CD4-positive, alpha-beta memory T cell (primary cell): ENCODE measurements around the gene ACTL10. TPM values are rescaled to one million over a fixed set of nuclear protein-coding genes. Genes with fewer than 3 reads are reported as not detected.

Experiments
- CTCF ChIA-PET: fragments of 350-600 bp; sonication (Branson Sonifier 250); formaldehyde crosslinking; loops from one replicate; lab custom pipeline; 2021; ENCODE audit warnings: inconsistent platforms; ENCODE audit not compliant: partially characterized antibody; lab: Charles Lee
- POLR2A ChIA-PET: fragments of 350-600 bp; sonication (Branson Sonifier 250); formaldehyde crosslinking; loops from one replicate; lab custom pipeline; 2021; ENCODE audit not compliant: partially characterized antibody; lab: Charles Lee
- DNase-seq, 5 donors: peaks; one replicate each; pipeline versions ENCODE4 v3.0.0 to v3.0.0-alpha.2; 2020 to 2022; ENCODE audit warnings: mixed read lengths in 1 of 5
- H3K27ac ChIP-seq: one replicate; pipeline ENCODE4 v1.7.0; 2013; ENCODE audit warnings: low read depth, low read length
- H3K27me3 ChIP-seq: 2 replicates; pipeline ENCODE4 v1.7.0; 2013; ENCODE audit warnings: mild to moderate bottlenecking, low read length, moderate library complexity; ENCODE audit not compliant: insufficient read depth
- H3K36me3 ChIP-seq: 2 replicates; pipeline ENCODE4 v1.7.0; 2013; ENCODE audit warnings: mild to moderate bottlenecking, low read length, moderate library complexity; ENCODE audit not compliant: insufficient read depth
- H3K4me1 ChIP-seq: 2 replicates; pipeline ENCODE4 v1.7.0; 2013; ENCODE audit warnings: mild to moderate bottlenecking, low read length, moderate library complexity; ENCODE audit not compliant: insufficient read depth
- H3K4me3 ChIP-seq, 2 donors: one replicate each; pipeline ENCODE4 v1.7.0; 2013; ENCODE audit warnings: low read length in 2 of 2, mild to moderate bottlenecking in 1 of 2
- H3K9me3 ChIP-seq, 2 donors: one replicate each; pipeline ENCODE4 v1.7.0; 2013; ENCODE audit warnings: low read length in 2 of 2, control low read depth in 1 of 2; ENCODE audit not compliant: control insufficient read depth in 1 of 2
- H3K27ac Mint-ChIP-seq, 7 donors: one replicate each; pipeline ENCODE4 v1.8.0; 2020 to 2021; ENCODE audit warnings: mixed read lengths in 7 of 7, mild to moderate bottlenecking in 6 of 7, inconsistent platforms in 3 of 7, moderate library complexity in 3 of 7
- H3K27me3 Mint-ChIP-seq, 2 donors: one replicate each; pipeline ENCODE4 v1.8.0; 2020 to 2021; ENCODE audit warnings: mixed read lengths in 2 of 2
- H3K36me3 Mint-ChIP-seq, 2 donors: one replicate each; pipeline ENCODE4 v1.8.0; 2020 to 2021; ENCODE audit warnings: mixed read lengths in 2 of 2, inconsistent platforms in 1 of 2, mild to moderate bottlenecking in 1 of 2
- H3K4me1 Mint-ChIP-seq, 4 donors: one replicate each; pipeline ENCODE4 v1.8.0; 2020 to 2021; ENCODE audit warnings: mixed read lengths in 4 of 4, mild to moderate bottlenecking in 1 of 4
- H3K4me3 Mint-ChIP-seq, 8 donors: one replicate each; pipeline ENCODE4 v1.8.0; 2020 to 2021; ENCODE audit warnings: mixed read lengths in 8 of 8, mild to moderate bottlenecking in 7 of 8, moderate library complexity in 6 of 8, inconsistent platforms in 3 of 8
- H3K9me3 Mint-ChIP-seq, 8 donors: one replicate each; pipeline ENCODE4 v1.8.0; 2020 to 2021; ENCODE audit warnings: mixed read lengths in 8 of 8, mild to moderate bottlenecking in 5 of 8, inconsistent platforms in 3 of 8, moderate library complexity in 1 of 8
- intact Hi-C: fragments of 100-400 bp; cut with micrococcal nuclease; formaldehyde crosslinking; loops from one replicate; pipeline ENCODE4 v1.15.1; 2023
- polyA plus RNA-seq, 2 donors: library from polyadenylated mRNA; unstranded; fragments of 300-500 nt; fragmentation: Illumina TruSeq; gene quantifications; one replicate each; pipeline ENCODE4 v1.2.3, GENCODE V29; 2021
- total RNA-seq, 2 experiments: library from RNA; stranded (reverse); gene quantifications; one replicate each; pipeline ENCODE4 v1.2.3, GENCODE V29; 2021

ACTL10 gene
- total and polyA plus RNA-seq, 4 experiments from 2014 or later, result 1.7 to 6.0 (median 5.4) TPM

GRCh38 chr20:33709905-33710541, 43.3 kb downstream of the ACTL10 start:
- Histone ChIP-seq H3K27me3 (no peaks in the 10 kb centered on the region), H3K36me3 (peaks cover 41% of the 10 kb centered on the region), H3K4me3 (no peak overlapping the region), H3K9me3 (no peaks in the 10 kb centered on the region), H3K4me1 (peaks cover 6% of the 10 kb centered on the region), H3K27ac (no peak overlapping the region)
- Mint-ChIP-seq H3K27me3 (no peaks in the 10 kb centered on the region), H3K27ac (no peak overlapping the region), H3K36me3 (peaks cover 33 to 42% of the 10 kb centered on the region in 2 donors), H3K4me1 (peaks cover 0 to 18% (median 9%) of the 10 kb centered on the region in 4 donors), H3K9me3 (no peaks in the 10 kb centered on the region), H3K4me3 (no peak overlapping the region)
- ChIA-PET CTCF (no interaction called here), POLR2A (interaction anchor here (1.0 to 1.2 kb wide), 2 partner anchors 10 to 42 kb away, joined by 3 to 6 read pairs; partner anchors contain the start of gene PXMP4)
- no peak for DNase-seq
- intact Hi-C loops, result no loop called here

GRCh38 chr20:33710681-33711445, 44.1 kb downstream of the ACTL10 start:
- POLR2A ChIA-PET, result interaction anchor here (1.2 kb wide), 1 partner anchor 43 kb away, joined by 3 read pairs; no protein-coding TSS in a partner anchor
- H3K4me1 Mint-ChIP-seq, result peaks cover 0 to 18% (median 9%) of the 10 kb centered on the region in 4 donors
- DNase-seq, result no peak
- intact Hi-C loops, result no loop called here
- Histone ChIP-seq H3K36me3 (peaks cover 41% of the 10 kb centered on the region), H3K4me3 (no peak overlapping the region), H3K4me1 (peaks cover 6% of the 10 kb centered on the region), H3K27ac (no peak overlapping the region), H3K9me3 (no peaks in the 10 kb centered on the region), H3K27me3 (no peaks in the 10 kb centered on the region)
- no peaks in the 10 kb centered on the region for H3K9me3 Mint-ChIP-seq
- peaks cover 33 to 40% of the 10 kb centered on the region in 2 donors for H3K36me3 Mint-ChIP-seq
- no peaks in the 10 kb centered on the region for H3K27me3 Mint-ChIP-seq
- no peak overlapping the region for H3K4me3 Mint-ChIP-seq
- CTCF ChIA-PET, result no interaction called here
- H3K27ac Mint-ChIP-seq, result peak overlapping the region in 1 of 7 donors; percentile 26

GRCh38 chr20:33711446-33711738, 44.6 kb downstream of the ACTL10 start:
- CTCF ChIA-PET, result no interaction called here
- peaks cover 33 to 45% of the 10 kb centered on the region in 2 donors for H3K36me3 Mint-ChIP-seq
- H3K27ac Mint-ChIP-seq, result no peak overlapping the region
- Histone ChIP-seq H3K9me3 (no peaks in the 10 kb centered on the region), H3K27me3 (no peaks in the 10 kb centered on the region), H3K36me3 (peaks cover 41% of the 10 kb centered on the region), H3K4me1 (peaks cover 6% of the 10 kb centered on the region), H3K27ac (no peak overlapping the region), H3K4me3 (no peak overlapping the region)
- no peaks in the 10 kb centered on the region for H3K27me3 Mint-ChIP-seq
- peaks cover 0 to 22% (median 12%) of the 10 kb centered on the region in 4 donors for H3K4me1 Mint-ChIP-seq
- intact Hi-C loops, result no loop called here
- POLR2A ChIA-PET, result interaction anchor here (1.2 kb wide), 1 partner anchor 43 kb away, joined by 3 read pairs; no protein-coding TSS in a partner anchor
- no peak for DNase-seq
- no peak overlapping the region for H3K4me3 Mint-ChIP-seq
- H3K9me3 Mint-ChIP-seq, result no peaks in the 10 kb centered on the region

DNA sequence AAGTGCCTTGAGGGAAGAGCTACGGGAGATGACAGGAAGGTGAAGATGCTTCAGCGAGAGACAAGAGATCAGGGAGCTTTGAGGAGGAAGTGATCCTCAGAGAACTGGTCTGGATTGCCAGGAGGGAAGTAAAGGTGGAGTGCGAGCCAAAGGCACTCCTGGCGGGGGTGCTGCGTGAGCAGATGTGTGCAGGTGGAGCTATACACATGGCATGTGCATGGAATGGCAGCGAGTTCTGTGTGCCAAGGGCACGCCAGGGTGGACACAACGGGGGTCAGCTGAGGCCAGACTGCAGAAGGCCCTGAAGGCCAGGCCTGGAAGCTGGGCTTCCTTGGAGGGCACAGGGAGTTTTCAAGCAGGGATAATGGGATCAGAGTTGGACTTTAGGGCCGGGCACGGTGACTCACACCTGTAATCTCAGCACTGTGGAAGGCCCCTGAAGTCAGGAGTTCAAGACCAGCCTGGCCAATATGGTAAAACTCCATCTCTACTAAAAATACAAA, 47.2 kb downstream of the ACTL10 start:
- Histone ChIP-seq H3K36me3 (peaks cover 34% of the 10 kb centered on the region), H3K4me1 (peaks cover 12% of the 10 kb centered on the region), H3K27me3 (no peaks in the 10 kb centered on the region), H3K27ac (no peak overlapping the region), H3K9me3 (no peaks in the 10 kb centered on the region), H3K4me3 (no peak overlapping the region)
- no peak for DNase-seq
- peaks cover 26 to 40% of the 10 kb centered on the region in 2 donors for H3K36me3 Mint-ChIP-seq
- peaks cover 0 to 2% (median 0%) of the 10 kb centered on the region in 8 donors for H3K9me3 Mint-ChIP-seq
- H3K4me3 Mint-ChIP-seq, result no peak overlapping the region
- intact Hi-C loops, result no loop called here
- POLR2A ChIA-PET, result no interaction called here
- no peaks in the 10 kb centered on the region for H3K27me3 Mint-ChIP-seq
- CTCF ChIA-PET, result no interaction called here
- H3K4me1 Mint-ChIP-seq, result peaks cover 5 to 32% (median 19%) of the 10 kb centered on the region in 4 donors
- peak overlapping the region in 3 of 7 donors; percentile 27 to 70 (median 50) for H3K27ac Mint-ChIP-seq

- peak overlapping the region in 1 of 7 donors; percentile 76 for H3K27ac Mint-ChIP-seq
- CTCF ChIA-PET, result no interaction called here
These were observed 49.8 kb downstream of the ACTL10 start for GRCh38 chr20:33716498-33716897.

More at GRCh38 chr20:33716498-33716897, 49.8 kb downstream of the ACTL10 start:
- no peak for DNase-seq
- Histone ChIP-seq H3K9me3 (no peaks in the 10 kb centered on the region), H3K27me3 (no peaks in the 10 kb centered on the region), H3K4me3 (no peak overlapping the region), H3K36me3 (peaks cover 28% of the 10 kb centered on the region), H3K4me1 (peaks cover 15% of the 10 kb centered on the region), H3K27ac (no peak overlapping the region)
- H3K4me1 Mint-ChIP-seq, result peaks cover 20 to 40% (median 26%) of the 10 kb centered on the region in 4 donors
- intact Hi-C loops, result no loop called here
- peaks cover 0 to 8% (median 0%) of the 10 kb centered on the region in 8 donors for H3K9me3 Mint-ChIP-seq
- H3K4me3 Mint-ChIP-seq, result no peak overlapping the region
- POLR2A ChIA-PET, result no interaction called here
- peaks cover 17 to 33% of the 10 kb centered on the region in 2 donors for H3K36me3 Mint-ChIP-seq
- no peaks in the 10 kb centered on the region for H3K27me3 Mint-ChIP-seq

Other genes with a start within 250 kb of the ACTL10 start
- 1 to 10 TPM; 5.1 to 5.7 TPM for gene SNTA1, start 223.2 kb upstream of the ACTL10 start, total RNA-seq
- 1 to 10 TPM; 7.2 to 9.2 TPM for gene SNTA1, start 223.2 kb upstream of the ACTL10 start, polyA plus RNA-seq
- 10 to 100 TPM; 42.1 to 43.4 TPM for gene CBFA2T2, start 176.8 kb upstream of the ACTL10 start, total RNA-seq
- 10 to 100 TPM; 16.5 to 25.2 TPM for gene CBFA2T2, start 176.8 kb upstream of the ACTL10 start, polyA plus RNA-seq
- gene C20orf144, start 4.6 kb upstream of the ACTL10 start, total RNA-seq, result under 1 TPM; 0.61 TPM
- gene C20orf144, start 4.6 kb upstream of the ACTL10 start, polyA plus RNA-seq, result not detected
- gene NECAB3, start 7.5 kb downstream of the ACTL10 start, total RNA-seq, result 10 to 100 TPM; 23.3 to 23.4 TPM
- gene NECAB3, start 7.5 kb downstream of the ACTL10 start, polyA plus RNA-seq, result 1 to 10 TPM; 2.0 to 2.5 TPM
- gene E2F1, start 19.4 kb downstream of the ACTL10 start, total RNA-seq, result 1 to 10 TPM; 2.2 to 2.6 TPM
- under 1 TPM; 0.46 to 0.89 TPM for gene E2F1, start 19.4 kb downstream of the ACTL10 start, polyA plus RNA-seq
- gene PXMP4, start 53.4 kb downstream of the ACTL10 start, total RNA-seq, result 10 to 100 TPM; 15.7 to 16.3 TPM
- gene PXMP4, start 53.4 kb downstream of the ACTL10 start, polyA plus RNA-seq, result 10 to 100 TPM in 1 of 2 donors, 1 to 10 TPM in 1; 6.3 to 16.4 TPM
- 1 to 10 TPM; 4.8 to 5.0 TPM for gene ZNF341, start 65.1 kb downstream of the ACTL10 start, total RNA-seq
- gene ZNF341, start 65.1 kb downstream of the ACTL10 start, polyA plus RNA-seq, result 1 to 10 TPM; 1.5 to 2.3 TPM
- gene CHMP4B, start 144.4 kb downstream of the ACTL10 start, total RNA-seq, result 10 to 100 TPM; 53.0 to 54.0 TPM
- gene CHMP4B, start 144.4 kb downstream of the ACTL10 start, polyA plus RNA-seq, result 1 to 10 TPM; 1.2 to 5.3 TPM